HG03342 (cell line): ENCODE results near the gene EXOC6.

Source experiments
- ATAC-seq: cut with Tn5 transposase; IDR thresholded peaks from one replicate; pipeline ENCODE4 v1.9.1; 2021; ENCODE audit warnings: mild to moderate bottlenecking, moderate library complexity; ENCODE audit not compliant: unreplicated experiment

Gene EXOC6

GRCh38 chr10:93103953-93104352 is 255.6 kb downstream of the EXOC6 start:
- ATAC-seq = no peak

GRCh38 chr10:93106631-93107072 is 258.3 kb downstream of the EXOC6 start:
- ATAC-seq = no peak
